ENCODE measurements around the gene TSHR. TPM values are rescaled to one million over a fixed set of nuclear protein-coding genes. Genes with fewer than 3 reads are reported as not detected.

TSHR gene
- total RNA-seq, 1 donor from 2014 or later, result not detected

- Mint-ChIP-seq H3K27ac (ENCODE audit: unreplicated experiment) (no peak overlapping the region), H3K9me3 (ENCODE audit: unreplicated experiment) (peaks cover 4% of the 10 kb centered on the region), H3K4me1 (ENCODE audit: unreplicated experiment) (peaks cover 3% of the 10 kb centered on the region), H3K36me3 (ENCODE audit: low read depth, unreplicated experiment) (no peaks in the 10 kb centered on the region), H3K4me3 (ENCODE audit: unreplicated experiment) (no peak overlapping the region), H3K27me3 (ENCODE audit: unreplicated experiment) (no peaks in the 10 kb centered on the region)
- no peak for DNase-seq (ENCODE audit: low spot score)
- no peak for TF ChIP-seq CTCF (IDR thresholded peaks at IDR 0.05; ENCODE audit: unreplicated experiment)
Observed at GRCh38 chr14:81125536-81125935, 170.1 kb downstream of the TSHR start.

DNA sequence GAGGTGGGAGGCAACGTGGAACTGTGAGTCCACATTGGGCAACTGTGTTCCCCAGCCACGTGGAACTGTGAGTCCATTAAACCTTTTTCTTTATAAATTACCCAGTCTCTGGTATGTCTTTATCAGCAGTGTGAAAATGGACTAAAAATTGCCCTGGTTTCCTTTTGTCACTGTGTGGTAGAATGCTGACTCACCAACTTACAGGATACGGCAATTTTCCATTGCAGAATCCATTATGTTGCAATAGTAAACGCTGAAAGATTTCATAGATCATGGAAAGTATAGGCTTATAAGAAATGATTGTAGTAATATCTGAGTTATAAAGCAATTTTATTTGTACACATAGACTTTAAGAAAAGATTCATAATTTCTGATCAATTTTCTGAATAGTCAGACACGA, 172.4 kb downstream of the TSHR start:
- H3K27ac Mint-ChIP-seq (ENCODE audit: unreplicated experiment), result no peak overlapping the region
- no peaks in the 10 kb centered on the region for H3K9me3 Mint-ChIP-seq (ENCODE audit: unreplicated experiment)
- no peaks in the 10 kb centered on the region for H3K27me3 Mint-ChIP-seq (ENCODE audit: unreplicated experiment)
- TF ChIP-seq CTCF (IDR thresholded peaks at IDR 0.05; ENCODE audit: unreplicated experiment), result no peak
- no peak overlapping the region for H3K4me3 Mint-ChIP-seq (ENCODE audit: unreplicated experiment)
- no peaks in the 10 kb centered on the region for H3K36me3 Mint-ChIP-seq (ENCODE audit: low read depth, unreplicated experiment)
- no peak for DNase-seq (ENCODE audit: low spot score)
- no peaks in the 10 kb centered on the region for H3K4me1 Mint-ChIP-seq (ENCODE audit: unreplicated experiment)

- TF ChIP-seq CTCF (IDR thresholded peaks at IDR 0.05; ENCODE audit: unreplicated experiment), result no peak
- DNase-seq (ENCODE audit: low spot score), result no peak
- Mint-ChIP-seq H3K4me3 (ENCODE audit: unreplicated experiment) (no peak overlapping the region), H3K4me1 (ENCODE audit: unreplicated experiment) (no peaks in the 10 kb centered on the region), H3K27me3 (ENCODE audit: unreplicated experiment) (no peaks in the 10 kb centered on the region), H3K27ac (ENCODE audit: unreplicated experiment) (no peak overlapping the region), H3K9me3 (ENCODE audit: unreplicated experiment) (no peaks in the 10 kb centered on the region), H3K36me3 (ENCODE audit: low read depth, unreplicated experiment) (no peaks in the 10 kb centered on the region)
Observed at GRCh38 chr14:81129242-81129641, 173.8 kb downstream of the TSHR start.

DNA sequence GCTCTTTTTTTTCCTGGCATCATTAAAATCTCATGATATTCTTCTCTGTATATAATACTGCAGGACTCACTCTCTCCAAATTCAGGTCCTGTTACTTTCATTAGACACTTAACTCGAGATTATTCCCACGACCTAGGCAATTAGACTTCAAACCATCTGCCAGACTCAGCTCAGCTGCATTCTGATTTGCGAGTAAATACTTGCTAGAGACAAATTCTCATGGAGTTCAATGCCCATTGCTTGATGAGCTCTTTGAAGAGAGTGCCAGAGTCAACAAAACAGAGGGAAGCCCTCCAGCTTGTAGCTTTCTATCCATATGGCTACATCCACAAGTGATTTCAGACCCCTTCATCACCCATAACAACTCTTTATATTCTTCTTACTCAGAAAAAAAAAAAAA, 177.0 kb downstream of the TSHR start:
- Mint-ChIP-seq H3K36me3 (ENCODE audit: low read depth, unreplicated experiment) (no peaks in the 10 kb centered on the region), H3K4me3 (ENCODE audit: unreplicated experiment) (no peak overlapping the region), H3K9me3 (ENCODE audit: unreplicated experiment) (no peaks in the 10 kb centered on the region), H3K27ac (ENCODE audit: unreplicated experiment) (no peak overlapping the region), H3K4me1 (ENCODE audit: unreplicated experiment) (no peaks in the 10 kb centered on the region), H3K27me3 (ENCODE audit: unreplicated experiment) (no peaks in the 10 kb centered on the region)
- no peak for TF ChIP-seq CTCF (IDR thresholded peaks at IDR 0.05; ENCODE audit: unreplicated experiment)
- DNase-seq (ENCODE audit: low spot score), result no peak

- H3K27me3 Mint-ChIP-seq (ENCODE audit: unreplicated experiment), result no peaks in the 10 kb centered on the region
- no peaks in the 10 kb centered on the region for H3K4me1 Mint-ChIP-seq (ENCODE audit: unreplicated experiment)
- DNase-seq (ENCODE audit: low spot score), result no peak
- no peaks in the 10 kb centered on the region for H3K9me3 Mint-ChIP-seq (ENCODE audit: unreplicated experiment)
- TF ChIP-seq CTCF (IDR thresholded peaks at IDR 0.05; ENCODE audit: unreplicated experiment), result no peak
- H3K27ac Mint-ChIP-seq (ENCODE audit: unreplicated experiment), result no peak overlapping the region
- no peak overlapping the region for H3K4me3 Mint-ChIP-seq (ENCODE audit: unreplicated experiment)
- H3K36me3 Mint-ChIP-seq (ENCODE audit: low read depth, unreplicated experiment), result no peaks in the 10 kb centered on the region
Observed at GRCh38 chr14:81133400-81133799, 178.0 kb downstream of the TSHR start.
